Adrenal gland (tissue), 12 donors: ENCODE results near the gene SBK3. TPM values are rescaled to one million over a fixed set of nuclear protein-coding genes. Genes with fewer than 3 reads are reported as not detected.

Experiments
- DNase-seq, 7 donors: peaks; one replicate each; pipeline ENCODE4 v3.0.0-alpha.2; 2019 to 2020
- H3K27ac ChIP-seq, 5 donors: fragments of 200-600 bp; sonication (generic) in 4 of 5; 1 replicate in 3 of 5; 2 replicates in 2 of 5; pipeline versions ENCODE4 v1.5.1 to v1.8.0; 2016 to 2020; ENCODE audit warnings: mild to moderate bottlenecking in 1 of 5
- H3K27me3 ChIP-seq: fragments of 200-600 bp; 2 replicates; pipeline ENCODE4 v1.8.0; 2021
- H3K36me3 ChIP-seq, 2 donors: fragments of 200-600 bp; replicated peaks in 1 of 2; 1 replicate in 1 of 2; 2 replicates in 1 of 2; pipeline versions ENCODE4 v1.5.1 to v1.8.0; 2018 to 2022
- H3K4me1 ChIP-seq, 2 donors: fragments of 200-600 bp; replicated peaks in 1 of 2; 1 replicate in 1 of 2; 2 replicates in 1 of 2; pipeline versions ENCODE4 v1.5.1 to v1.8.0; 2018 to 2021
- H3K4me3 ChIP-seq, 4 donors: fragments of 200-600 bp; sonication (generic) in 3 of 4; one replicate each; pipeline ENCODE4 v1.5.1; 2016 to 2018
- H3K9me3 ChIP-seq, 3 donors: fragments of 200-600 bp; sonication (generic) in 1 of 3; replicated peaks in 1 of 3; 1 replicate in 2 of 3; 2 replicates in 1 of 3; pipeline versions ENCODE4 v1.5.1 to v1.8.0; 2016 to 2021
- CTCF ChIP-seq, 6 experiments: fragments of 450-650 bp in 4 of 6; fragments of 200-600 bp in 2 of 6; sonication (generic) in 1 of 6; IDR thresholded peaks; 1 replicate in 5 of 6; 2 replicates in 1 of 6; pipeline versions ENCODE4 v1.5.1 to v1.8.0; 2016 to 2021; ENCODE audit warnings: antibody characterized with exemption in 6 of 6, mild to moderate bottlenecking in 2 of 6, moderate library complexity in 1 of 6
- POLR2A ChIP-seq, 2 donors: fragments of 450-650 bp; IDR thresholded peaks; one replicate each; pipeline ENCODE4 v1.6.1; 2017; ENCODE audit warnings: antibody characterized with exemption in 2 of 2, mild to moderate bottlenecking in 2 of 2, moderate library complexity in 1 of 2
- WGBS, 4 donors: extraction: QIAGEN DNeasy Blood & Tissue Kit in 2 of 4; methylation state at CpG; one replicate each; pipeline versions ENCODE4 v1.1.5 to v1.1.7; 2013 to 2017; 5-methylcytosine and 5-hydroxymethylcytosine counted together
- intact Hi-C, 2 donors: fragments of 100-400 bp; cut with DNase I; formaldehyde crosslinking; loops; one replicate each; pipeline versions ENCODE4 v1.14.1 to v1.15.0; 2022 to 2023
- polyA plus RNA-seq, 3 donors: library from polyadenylated mRNA; stranded (reverse); fragments of 200-250 nt in 2 of 3; fragments of 350-450 nt in 1 of 3; fragmentation: Illumina TruSeq in 1 of 3; extraction: RNeasy Lipid Tissue Mini Kit (QIAGEN cat#74804) in 1 of 3; gene quantifications; one replicate each; pipeline ENCODE4 v1.2.3, GENCODE V29; 2013 to 2014
- total RNA-seq, 9 donors: library from RNA; depleted of rRNA in 4 of 9; stranded (reverse); fragments of >200 nt in 4 of 9; fragments of 120-200 nt in 1 of 9; fragmentation: NEBNext Ultra II Directional in 1 of 9; extraction: Animal tissue kit (Norgen Biotek cat#: 25700) in 1 of 9; gene quantifications; one replicate each; pipeline versions ENCODE4 v1.1.0 to v1.2.4, GENCODE V29; 2013 to 2023
- donor health status: healthy with polysubstance abuse.
- donor health status: Bipolar disorder and iron deficiency.
- donor health status: DM: yes; HTN: yes; CAD: no.
- donor health status: DM: no; HTN: no; CAD: no.
- donor health status: DM: no; HTN: no; CAD: no.
- donor health status: DM: yes; HTN: yes; CAD: no.

Gene SBK3
- total and polyA plus RNA-seq, 12 donors: 0.10 to 0.68 (median 0.18) TPM; not detected in 9

- peaks cover 23% of the 10 kb centered on the region for H3K27me3 ChIP-seq
- intact Hi-C loops: no loop called here
- H3K36me3 ChIP-seq: no peaks in the 10 kb centered on the region
- TF ChIP-seq CTCF (IDR thresholded peaks at IDR 0.05) (no peak), POLR2A (IDR thresholded peaks at IDR 0.05) (no peak)
- H3K4me1 ChIP-seq: no peaks in the 10 kb centered on the region
- H3K4me3 ChIP-seq: no peak overlapping the region
- no peak for DNase-seq
- no peaks in the 10 kb centered on the region for H3K9me3 ChIP-seq
- WGBS, 4 donors: 58 to 75% (median 70%) methylated on average over 7 to 8 of the region's 8 CpGs
- H3K27ac ChIP-seq: no peak overlapping the region
Observed at GRCh38 chr19:55554741-55555152, 9.4 kb upstream of the SBK3 start.

- Histone ChIP-seq H3K27me3 (peaks cover 25% of the 10 kb centered on the region), H3K36me3 (no peaks in the 10 kb centered on the region), H3K4me1 (no peaks in the 10 kb centered on the region), H3K27ac (no peak overlapping the region), H3K4me3 (no peak overlapping the region), H3K9me3 (no peaks in the 10 kb centered on the region)
- intact Hi-C loops: no loop called here
- TF ChIP-seq POLR2A (IDR thresholded peaks at IDR 0.05) (no peak), CTCF (IDR thresholded peaks at IDR 0.05) (no peak)
- no peak for DNase-seq
- 85 to 90% (median 87%) methylated on average over 9 of the region's 9 CpGs for WGBS, 4 donors
Observed at GRCh38 chr19:55554302-55554701, 9.0 kb upstream of the SBK3 start.

GRCh38 chr19:55553217-55554182, 8.2 kb upstream of the SBK3 start:
- Histone ChIP-seq H3K36me3 (no peaks in the 10 kb centered on the region), H3K27me3 (peaks cover 25% of the 10 kb centered on the region), H3K27ac (no peak overlapping the region), H3K9me3 (no peaks in the 10 kb centered on the region), H3K4me1 (no peaks in the 10 kb centered on the region), H3K4me3 (no peak overlapping the region)
- DNase-seq: no peak
- TF ChIP-seq POLR2A (IDR thresholded peaks at IDR 0.05) (no peak), CTCF (IDR thresholded peaks at IDR 0.05) (no peak)
- intact Hi-C loops: no loop called here
- WGBS, 4 donors: 59 to 67% (median 61%) methylated on average over 13 of the region's 13 CpGs

GRCh38 chr19:55552620-55553019, 7.3 kb upstream of the SBK3 start:
- TF ChIP-seq CTCF (IDR thresholded peaks at IDR 0.05) (no peak), POLR2A (IDR thresholded peaks at IDR 0.05) (no peak)
- no peaks in the 10 kb centered on the region for H3K4me1 ChIP-seq
- no peak overlapping the region for H3K27ac ChIP-seq
- WGBS, 4 donors: 68 to 73% (median 71%) methylated on average over 13 of the region's 13 CpGs
- no peak overlapping the region for H3K4me3 ChIP-seq
- intact Hi-C loops: no loop called here
- peaks cover 25% of the 10 kb centered on the region for H3K27me3 ChIP-seq
- DNase-seq: no peak
- H3K9me3 ChIP-seq: no peaks in the 10 kb centered on the region
- no peaks in the 10 kb centered on the region for H3K36me3 ChIP-seq
